Fibroblast of the aortic adventitia (primary cell): ENCODE measurements around the gene MOGAT3. TPM values are rescaled to one million over a fixed set of nuclear protein-coding genes. Genes with fewer than 3 reads are reported as not detected.

Experiments used
- DNase-seq: peaks from one replicate; pipeline ENCODE4 v3.0.0-alpha.2; 2010; ENCODE audit warnings: low read depth
- H3K4me3 ChIP-seq: 2 replicates; pipeline ENCODE4 v1.5.1; 2011; ENCODE audit warnings: low read depth, mild to moderate bottlenecking, control low read depth, low read length, moderate library complexity
- CTCF ChIP-seq: IDR thresholded peaks from 2 replicates; pipeline ENCODE4 v1.5.1; 2011; ENCODE audit warnings: mild to moderate bottlenecking, low read length, control low read depth, inconsistent platforms; ENCODE audit not compliant: insufficient read depth
- total RNA-seq: library from RNA; depleted of rRNA; stranded (reverse); fragments of >200 nt; gene quantifications from 2 replicates; pipeline ENCODE4 v1.2.3, GENCODE V29; 2012; ENCODE audit warnings: low replicate concordance

The MOGAT3 gene
- total RNA-seq, 1 donor, result not detected

- TF ChIP-seq CTCF, result no peak
- H3K4me3 ChIP-seq, result peak overlapping the region; percentile 5
- peak; percentile 62 for DNase-seq
Observed at GRCh38 chr7:101164071-101164840, 36.6 kb downstream of the MOGAT3 start.

GRCh38 chr7:101163279-101164070, 37.4 kb downstream of the MOGAT3 start:
- TF ChIP-seq CTCF, result no peak
- H3K4me3 ChIP-seq, result peak overlapping the region; percentile 49
- no peak for DNase-seq

- TF ChIP-seq CTCF, result no peak
- no peak for DNase-seq
- peak overlapping the region; percentile 13 for H3K4me3 ChIP-seq
Observed at GRCh38 chr7:101162551-101163278, 38.1 kb downstream of the MOGAT3 start.

GRCh38 chr7:101161692-101162471, 39.0 kb downstream of the MOGAT3 start:
- TF ChIP-seq CTCF, result no peak
- H3K4me3 ChIP-seq, result no peak overlapping the region
- no peak for DNase-seq

GRCh38 chr7:101160910-101161309, 39.9 kb downstream of the MOGAT3 start:
- DNase-seq, result no peak
- no peak for TF ChIP-seq CTCF
- H3K4me3 ChIP-seq, result no peak overlapping the region
